Measurements from ENCODE around the gene ECHS1.
"Not testable (repeated sequence)": the region's sequence is repeated elsewhere in the genome, so short reads cannot be mapped to it uniquely, and the experiment has no call there.

DNA sequence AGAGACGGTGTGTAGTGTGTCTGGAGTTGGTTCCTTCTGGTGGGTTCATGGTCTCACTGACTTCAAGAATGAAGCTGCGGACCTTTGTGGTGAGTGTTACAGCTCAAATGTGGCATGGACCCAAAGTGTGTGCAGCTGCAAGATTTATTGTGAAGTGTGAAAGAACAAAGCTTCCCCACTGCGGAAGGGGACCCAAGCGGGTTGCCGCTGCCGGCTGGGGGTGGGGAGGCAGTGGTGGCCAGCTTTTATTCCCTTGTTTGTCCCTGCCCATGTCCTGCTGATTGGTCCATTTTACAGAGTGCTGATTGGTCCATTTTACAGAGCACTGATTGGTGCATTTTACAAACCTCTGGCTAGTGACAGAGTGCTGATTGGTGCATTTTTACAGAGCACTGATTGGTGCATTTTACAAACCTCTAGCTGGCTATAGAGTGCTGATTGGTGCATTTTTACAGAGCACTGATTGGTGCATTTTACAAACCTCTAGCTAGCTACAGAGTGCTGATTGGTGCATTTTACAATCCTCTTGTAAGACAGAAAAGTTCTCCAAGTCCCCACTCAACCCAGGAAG, 52.2 kb downstream of the ECHS1 start:
- TF ChIP-seq REST (IDR thresholded peaks at IDR 0.05; ENCODE audit: unreplicated experiment); STAT1 (IDR thresholded peaks at IDR 0.05; ENCODE audit: unreplicated experiment); POLR2AphosphoS5 (IDR thresholded peaks at IDR 0.05; ENCODE audit: low read depth); EZH2 (IDR thresholded peaks at IDR 0.05; ENCODE audit: low read depth, unreplicated experiment); CREB1 (CRISPR knock-in tag; IDR thresholded peaks at IDR 0.05; ENCODE audit: low read depth); JUNB (IDR thresholded peaks at IDR 0.05; ENCODE audit: unreplicated experiment); EZH2phosphoT487 (IDR thresholded peaks at IDR 0.05; ENCODE audit: unreplicated experiment); NANOG (IDR thresholded peaks at IDR 0.05; ENCODE audit: borderline replicate concordance): not testable (repeated sequence)
- TF ChIP-seq, protein P1, sequence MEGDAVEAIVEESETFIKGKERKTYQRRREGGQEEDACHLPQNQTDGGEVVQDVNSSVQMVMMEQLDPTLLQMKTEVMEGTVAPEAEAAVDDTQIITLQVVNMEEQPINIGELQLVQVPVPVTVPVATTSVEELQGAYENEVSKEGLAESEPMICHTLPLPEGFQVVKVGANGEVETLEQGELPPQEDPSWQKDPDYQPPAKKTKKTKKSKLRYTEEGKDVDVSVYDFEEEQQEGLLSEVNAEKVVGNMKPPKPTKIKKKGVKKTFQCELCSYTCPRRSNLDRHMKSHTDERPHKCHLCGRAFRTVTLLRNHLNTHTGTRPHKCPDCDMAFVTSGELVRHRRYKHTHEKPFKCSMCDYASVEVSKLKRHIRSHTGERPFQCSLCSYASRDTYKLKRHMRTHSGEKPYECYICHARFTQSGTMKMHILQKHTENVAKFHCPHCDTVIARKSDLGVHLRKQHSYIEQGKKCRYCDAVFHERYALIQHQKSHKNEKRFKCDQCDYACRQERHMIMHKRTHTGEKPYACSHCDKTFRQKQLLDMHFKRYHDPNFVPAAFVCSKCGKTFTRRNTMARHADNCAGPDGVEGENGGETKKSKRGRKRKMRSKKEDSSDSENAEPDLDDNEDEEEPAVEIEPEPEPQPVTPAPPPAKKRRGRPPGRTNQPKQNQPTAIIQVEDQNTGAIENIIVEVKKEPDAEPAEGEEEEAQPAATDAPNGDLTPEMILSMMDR (conservative IDR thresholded peaks at IDR 0.05; ENCODE audit: low read depth in 2 of 2): not testable (repeated sequence)

All from GM23338 (cell line).